NB4 (cell line): ENCODE measurements around the gene MBTD1.

Experiments used
- DNase-seq: peaks from one replicate; pipeline ENCODE4 v3.0.0; 2010; ENCODE audit warnings: low read depth
- H3K4me3 ChIP-seq: one replicate; pipeline ENCODE4 v1.5.1; 2011; ENCODE audit warnings: mild to moderate bottlenecking, low read depth, low read length, moderate library complexity
- CTCF ChIP-seq: IDR thresholded peaks from one replicate; pipeline ENCODE4 v1.5.1; 2012; ENCODE audit warnings: low read depth, low read length
- MAX ChIP-seq: IDR thresholded peaks from 2 replicates; pipeline ENCODE4 v1.6.1; 2011; ENCODE audit warnings: low read depth, low read length
- MYC ChIP-seq: IDR thresholded peaks from 2 replicates; pipeline ENCODE4 v1.6.1; 2011; ENCODE audit warnings: low read depth, low read length
- POLR2A ChIP-seq: IDR thresholded peaks from 2 replicates; pipeline ENCODE4 v1.6.1; 2011; ENCODE audit warnings: mild to moderate bottlenecking; ENCODE audit not compliant: insufficient read length; ENCODE audit errors: extremely low read depth

The MBTD1 gene

GRCh38 chr17:51214920-51215319 lies 44.9 kb downstream of the MBTD1 start:
- TF ChIP-seq CTCF (no peak), MAX (no peak), MYC (no peak), POLR2A (no peak)
- H3K4me3 ChIP-seq, result no peak overlapping the region
- no peak for DNase-seq

- no peak overlapping the region for H3K4me3 ChIP-seq
- DNase-seq, result no peak
- no peak for TF ChIP-seq POLR2A
Measured at GRCh38 chr17:51203838-51204237, 56.0 kb downstream of the MBTD1 start.

GRCh38 chr17:51200846-51201245 lies 59.0 kb downstream of the MBTD1 start:
- H3K4me3 ChIP-seq, result no peak overlapping the region
- TF ChIP-seq MYC (no peak), CTCF (no peak), MAX (no peak), POLR2A (no peak)
- DNase-seq, result no peak

GRCh38 chr17:51200295-51200694 lies 59.6 kb downstream of the MBTD1 start:
- DNase-seq, result no peak
- TF ChIP-seq POLR2A (no peak), MAX (no peak), MYC (no peak), CTCF (no peak)
- no peak overlapping the region for H3K4me3 ChIP-seq

- no peak for TF ChIP-seq CTCF
- no peak for TF ChIP-seq MAX
- no peak for TF ChIP-seq MYC
- TF ChIP-seq POLR2A, result no peak
- no peak overlapping the region for H3K4me3 ChIP-seq
Measured at GRCh38 chr17:51197754-51198153, 62.1 kb downstream of the MBTD1 start.

GRCh38 chr17:51191895-51192294 lies 68.0 kb downstream of the MBTD1 start:
- TF ChIP-seq POLR2A (no peak), MAX (no peak), MYC (no peak), CTCF (no peak)
- H3K4me3 ChIP-seq, result no peak overlapping the region
- no peak for DNase-seq

More at GRCh38 chr17:51197754-51198153, 62.1 kb downstream of the MBTD1 start:
- DNase-seq, result no peak
